ENCODE data around the gene PODXL.

PODXL gene

GRCh38 chr7:131536361-131536849 lies 20.0 kb downstream of the PODXL start:
- in situ Hi-C loops (cut with HindIII; ENCODE audit: low pct_ligation_motif_present, low sequenced_read_pairs): no loop called here
- no peaks in the 10 kb centered on the region for H3K27me3 ChIP-seq (replicated peaks)
- H3K27ac ChIP-seq: no peak overlapping the region
- H3K36me3 ChIP-seq (replicated peaks): no peaks in the 10 kb centered on the region
- H3K4me3 ChIP-seq (ENCODE audit: low read depth, low read length): no peak overlapping the region
- TF ChIP-seq CTCF (IDR thresholded peaks at IDR 0.05; ENCODE audit: low read depth, low read length, missing control alignments): no peak
- DNase-seq: no peak

- TF ChIP-seq CTCF (IDR thresholded peaks at IDR 0.05; ENCODE audit: low read depth, low read length, missing control alignments): no peak
- no peak overlapping the region for H3K27ac ChIP-seq
- DNase-seq: no peak
- H3K4me3 ChIP-seq (ENCODE audit: low read depth, low read length): no peak overlapping the region
- in situ Hi-C loops (cut with HindIII; ENCODE audit: low pct_ligation_motif_present, low sequenced_read_pairs): no loop called here
- no peaks in the 10 kb centered on the region for H3K27me3 ChIP-seq (replicated peaks)
- H3K36me3 ChIP-seq (replicated peaks): no peaks in the 10 kb centered on the region
Measured at GRCh38 chr7:131533566-131534561, 22.6 kb downstream of the PODXL start.

- no peak for DNase-seq
- Histone ChIP-seq H3K4me3 (ENCODE audit: low read depth, low read length) (no peak overlapping the region), H3K36me3 (replicated peaks) (no peaks in the 10 kb centered on the region), H3K27ac (no peak overlapping the region), H3K27me3 (replicated peaks) (no peaks in the 10 kb centered on the region)
- in situ Hi-C loops (cut with HindIII; ENCODE audit: low pct_ligation_motif_present, low sequenced_read_pairs): no loop called here
- no peak for TF ChIP-seq CTCF (IDR thresholded peaks at IDR 0.05; ENCODE audit: low read depth, low read length, missing control alignments)
Measured at GRCh38 chr7:131533151-131533559, 23.3 kb downstream of the PODXL start.

- no peak overlapping the region for H3K27ac ChIP-seq
- no peak for DNase-seq
- in situ Hi-C loops (cut with HindIII; ENCODE audit: low pct_ligation_motif_present, low sequenced_read_pairs): no loop called here
- H3K27me3 ChIP-seq (replicated peaks): no peaks in the 10 kb centered on the region
- no peaks in the 10 kb centered on the region for H3K36me3 ChIP-seq (replicated peaks)
- H3K4me3 ChIP-seq (ENCODE audit: low read depth, low read length): no peak overlapping the region
- no peak for TF ChIP-seq CTCF (IDR thresholded peaks at IDR 0.05; ENCODE audit: low read depth, low read length, missing control alignments)
Measured at GRCh38 chr7:131532570-131533091, 23.8 kb downstream of the PODXL start.

- Histone ChIP-seq H3K36me3 (replicated peaks) (no peaks in the 10 kb centered on the region), H3K27ac (no peak overlapping the region), H3K27me3 (replicated peaks) (no peaks in the 10 kb centered on the region), H3K4me3 (ENCODE audit: low read depth, low read length) (no peak overlapping the region)
- in situ Hi-C loops (cut with HindIII; ENCODE audit: low pct_ligation_motif_present, low sequenced_read_pairs): no loop called here
- no peak for DNase-seq
- no peak for TF ChIP-seq CTCF (IDR thresholded peaks at IDR 0.05; ENCODE audit: low read depth, low read length, missing control alignments)
Measured at GRCh38 chr7:131530137-131530536, 26.3 kb downstream of the PODXL start.

All from brain microvascular endothelial cell (primary cell).